GM18517 (cell line): ENCODE results near the gene CKMT2.
"Not testable (repeated sequence)": the region's sequence is repeated elsewhere in the genome, so short reads cannot be mapped to it uniquely, and the experiment has no call there.

Source experiments
- ATAC-seq: cut with Tn5 transposase; IDR thresholded peaks from one replicate; pipeline ENCODE4 v1.9.1; 2021; ENCODE audit warnings: mild to moderate bottlenecking, moderate library complexity; ENCODE audit not compliant: unreplicated experiment

CKMT2 gene

DNA sequence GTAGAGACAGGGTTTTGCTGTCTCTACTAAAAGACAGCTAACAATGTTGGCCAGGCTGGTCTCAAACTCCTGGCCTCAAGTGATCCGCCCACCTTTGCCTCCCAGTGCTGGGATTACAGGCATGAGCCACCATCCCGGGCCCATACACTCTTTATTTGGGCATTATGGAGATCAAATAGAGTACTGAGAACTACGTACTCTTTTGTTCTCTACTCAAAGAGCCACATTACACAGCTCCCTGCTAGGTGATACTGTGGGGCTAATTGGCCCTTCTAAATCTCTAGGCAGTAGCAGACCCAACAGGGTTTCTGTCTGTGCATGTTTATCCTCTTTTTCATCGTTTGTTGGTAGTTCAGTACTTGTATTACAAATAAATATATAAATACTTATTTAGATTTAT, 16.1 kb downstream of the CKMT2 start:
- no peak for ATAC-seq

DNA sequence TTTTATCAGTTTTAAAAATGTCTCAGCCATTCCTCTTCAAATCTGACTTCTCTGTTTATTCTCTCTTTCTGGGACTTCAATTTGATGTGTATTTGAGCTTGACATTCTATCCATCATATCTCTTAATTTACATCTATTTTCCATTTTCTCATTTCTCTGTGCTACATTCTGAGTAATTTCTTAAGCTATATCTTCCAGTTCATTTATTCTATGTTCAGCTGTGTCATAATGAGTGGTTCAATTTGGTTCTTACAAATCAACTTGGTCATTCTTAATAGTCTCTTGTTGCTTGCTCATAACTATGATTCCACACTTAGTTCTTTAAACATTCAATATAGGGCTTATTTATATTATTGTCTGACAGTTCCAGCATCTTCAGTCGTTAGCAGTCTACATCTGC, 16.9 kb downstream of the CKMT2 start:
- no peak for ATAC-seq

DNA sequence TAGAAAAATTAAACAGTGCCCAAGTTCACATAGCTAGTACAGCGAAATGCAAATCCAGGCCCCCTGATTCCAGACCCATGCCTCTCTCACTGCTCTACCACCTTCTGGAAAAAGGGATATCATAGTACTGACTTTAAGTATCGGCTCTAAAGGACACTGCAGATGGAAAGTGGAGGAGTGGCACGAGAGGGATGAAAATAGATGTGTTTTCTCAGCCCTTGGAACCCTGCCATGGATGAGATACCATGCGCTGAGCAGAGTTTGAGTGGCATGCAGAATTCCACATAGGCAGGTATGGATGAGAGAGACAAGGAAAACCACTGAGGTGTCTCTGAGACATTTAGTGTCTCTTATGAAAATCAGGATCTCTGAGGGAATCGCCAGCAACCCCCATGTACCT, 18.8 kb downstream of the CKMT2 start:
- no peak for ATAC-seq

DNA sequence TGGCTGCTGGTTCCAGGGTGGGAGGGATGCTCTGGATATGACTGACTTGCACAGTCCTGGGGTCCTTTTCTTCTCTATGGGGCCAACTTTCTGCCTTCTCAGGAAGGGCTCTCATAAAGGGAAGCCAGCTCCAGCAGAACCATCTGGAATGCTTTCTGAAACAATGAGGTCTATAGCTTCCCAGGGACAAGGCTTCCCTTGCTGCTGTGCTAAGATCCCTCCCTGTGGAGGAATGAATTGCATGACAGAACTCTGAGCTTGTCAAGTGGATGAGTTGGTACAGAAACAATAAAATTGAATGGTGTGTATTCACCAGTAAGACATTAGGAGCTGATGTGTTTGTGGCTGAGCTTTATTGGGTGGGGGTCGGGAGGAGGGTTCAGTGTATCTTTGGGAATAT, 19.8 kb downstream of the CKMT2 start:
- no peak for ATAC-seq

DNA sequence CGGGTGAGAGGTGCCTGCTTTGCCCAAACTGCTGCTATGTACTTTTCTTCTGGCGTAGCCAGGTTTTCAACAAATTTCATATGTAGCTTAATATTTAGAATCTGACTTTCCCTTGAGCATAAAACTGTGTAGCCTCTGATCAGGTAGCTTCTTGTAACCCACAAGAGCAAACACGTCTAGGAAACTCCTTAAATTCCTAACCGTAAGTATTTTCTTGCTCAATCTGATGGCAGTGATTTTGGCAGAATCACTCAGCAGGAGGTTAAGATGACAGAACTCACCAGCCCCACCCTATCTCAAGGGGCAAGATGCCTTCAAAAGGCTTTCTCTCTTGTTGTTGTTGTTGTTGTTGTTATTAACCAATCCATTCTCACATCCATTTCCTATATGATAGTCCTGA, 20.8 kb downstream of the CKMT2 start:
- no peak for ATAC-seq

DNA sequence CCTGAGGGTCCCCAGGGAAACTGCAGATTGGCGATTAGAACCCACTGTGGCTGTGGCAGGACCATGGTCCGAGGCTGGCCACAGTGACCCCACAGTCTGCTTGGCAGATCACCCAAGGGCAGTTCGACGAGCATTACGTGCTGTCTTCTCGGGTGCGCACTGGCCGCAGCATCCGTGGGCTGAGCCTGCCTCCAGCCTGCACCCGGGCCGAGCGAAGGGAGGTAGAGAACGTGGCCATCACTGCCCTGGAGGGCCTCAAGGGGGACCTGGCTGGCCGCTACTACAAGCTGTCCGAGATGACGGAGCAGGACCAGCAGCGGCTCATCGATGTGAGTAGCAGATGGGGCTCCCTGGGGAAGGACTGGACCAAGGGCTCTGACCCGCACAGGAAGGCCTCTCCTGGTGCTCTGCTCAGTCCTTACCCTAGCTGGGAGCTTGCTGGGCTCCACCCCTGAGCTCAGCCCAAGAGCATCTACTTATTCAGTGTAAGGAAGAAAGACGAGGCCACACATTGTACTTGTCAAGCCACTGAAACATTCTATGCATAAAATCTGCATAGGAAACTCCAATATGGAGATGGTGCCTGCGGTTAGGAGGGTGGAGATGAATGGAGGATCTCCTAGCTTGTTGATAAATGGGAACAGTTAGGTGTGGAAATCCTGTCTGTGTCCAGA, 21.9 kb downstream of the CKMT2 start:
- no peak for ATAC-seq

DNA sequence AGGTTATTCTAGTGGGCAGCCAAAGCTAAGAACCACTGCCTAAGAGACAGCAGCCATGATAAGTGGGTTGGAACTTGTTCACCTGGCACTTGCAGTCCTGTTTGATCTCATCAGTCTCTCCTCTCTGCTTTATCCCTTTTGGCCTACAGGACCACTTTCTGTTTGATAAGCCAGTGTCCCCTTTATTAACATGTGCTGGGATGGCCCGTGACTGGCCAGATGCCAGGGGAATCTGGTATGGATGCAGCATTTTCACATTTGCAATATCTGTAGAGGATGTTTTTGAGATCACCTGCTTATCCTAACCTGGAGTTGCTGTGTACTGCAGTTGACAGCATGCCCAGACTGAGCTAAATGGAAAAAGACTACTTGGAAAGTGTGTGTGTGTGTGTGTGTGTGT, 23.6 kb downstream of the CKMT2 start:
- ATAC-seq = no peak

DNA sequence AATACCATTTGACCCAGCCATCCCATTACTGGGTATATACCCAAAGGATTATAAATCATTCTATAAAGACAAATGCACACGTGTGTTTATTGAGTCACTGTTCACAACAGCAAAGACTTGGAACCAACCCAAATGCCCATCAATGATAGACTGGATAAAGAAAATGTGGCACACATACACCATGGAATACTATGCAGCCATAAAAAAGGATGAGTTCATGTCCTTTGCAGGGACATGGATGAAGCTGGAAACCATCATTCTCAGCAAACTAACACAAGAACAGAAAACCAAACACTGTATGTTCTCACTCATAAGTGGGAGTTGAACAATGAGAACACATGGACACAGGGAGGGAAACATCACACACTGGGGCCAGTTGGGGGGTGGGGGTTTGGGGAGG, 29.7 kb downstream of the CKMT2 start:
- not testable (repeated sequence) for ATAC-seq

DNA sequence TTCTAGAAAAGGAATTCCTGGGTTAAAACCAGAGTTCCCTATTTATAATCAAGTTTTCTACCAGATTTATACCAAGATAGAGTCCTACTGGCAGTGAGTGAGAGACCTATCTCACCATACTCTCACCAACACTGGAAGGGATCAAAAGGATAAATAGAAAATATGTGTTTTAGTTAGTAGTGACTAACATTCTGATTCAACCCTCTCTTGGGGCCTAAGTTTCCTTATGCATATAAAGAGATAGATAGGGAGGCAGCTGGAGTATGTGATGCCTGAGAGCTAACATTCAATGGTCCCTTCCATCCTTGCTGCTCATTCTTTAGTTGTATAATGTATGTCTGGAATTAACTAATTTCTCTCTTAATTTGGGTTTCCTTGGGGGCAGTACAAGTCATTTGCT, 32.0 kb downstream of the CKMT2 start:
- no peak for ATAC-seq

DNA sequence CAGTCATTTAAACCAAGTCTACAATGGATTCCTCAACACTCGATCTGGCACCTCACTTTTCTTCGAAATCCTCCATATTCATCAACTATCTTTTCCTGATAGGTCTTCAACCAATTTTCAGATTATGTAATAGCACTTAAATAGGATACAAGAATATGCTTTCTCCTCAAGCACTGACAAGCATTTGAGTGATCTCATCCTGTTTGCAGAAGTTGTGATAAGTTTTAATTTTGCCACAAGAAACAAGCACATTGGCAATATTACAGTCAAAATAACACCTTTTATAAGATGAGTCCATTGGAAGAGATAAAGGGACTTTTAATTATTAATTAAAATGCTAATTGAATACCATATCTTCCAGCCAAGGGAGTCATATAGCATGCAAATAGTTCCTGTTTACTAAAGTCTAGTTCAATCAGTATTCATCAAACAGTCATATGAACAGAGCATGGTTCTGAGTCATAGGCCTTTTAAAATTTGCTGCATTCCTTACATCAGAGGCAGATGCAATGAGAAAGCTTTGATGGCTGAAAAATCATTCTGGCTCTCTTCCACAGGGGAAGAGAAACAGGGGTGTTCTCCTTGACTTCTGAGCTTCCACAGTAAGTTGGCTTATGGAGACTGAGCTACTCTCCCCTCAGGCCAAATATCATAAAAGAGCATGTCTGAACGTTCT, 35.5 kb downstream of the CKMT2 start:
- no peak for ATAC-seq

DNA sequence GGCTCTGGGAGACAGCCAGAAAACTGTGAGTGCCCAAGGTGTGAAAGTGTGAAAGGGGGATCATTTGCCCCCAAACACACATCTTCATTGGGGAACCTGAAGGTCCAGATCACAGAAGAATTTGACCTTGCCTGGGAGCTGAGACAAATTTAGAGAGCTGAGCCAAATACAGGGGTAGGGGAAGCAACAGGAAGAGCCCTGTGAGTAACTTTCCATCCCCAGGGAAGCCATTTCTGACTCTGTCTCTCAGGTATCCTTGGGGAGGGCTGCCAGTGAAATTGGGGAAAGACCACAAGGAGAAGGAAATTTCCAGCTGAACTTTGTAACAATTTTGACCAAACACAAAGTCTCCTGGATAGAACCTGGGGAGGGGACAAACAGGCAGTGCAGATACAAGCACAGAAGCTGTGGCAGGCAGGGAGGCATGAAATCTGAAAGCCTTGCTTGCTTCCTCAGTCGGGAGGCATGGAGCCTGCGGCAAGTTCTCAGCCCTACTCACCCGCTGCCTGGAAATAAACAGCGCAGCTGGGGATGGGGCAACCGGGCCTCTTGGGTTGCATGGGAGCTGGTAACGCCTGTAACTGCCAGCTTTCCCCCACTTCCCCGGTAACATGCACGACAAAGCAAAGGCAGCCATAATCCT, 36.8 kb downstream of the CKMT2 start:
- no peak for ATAC-seq

DNA sequence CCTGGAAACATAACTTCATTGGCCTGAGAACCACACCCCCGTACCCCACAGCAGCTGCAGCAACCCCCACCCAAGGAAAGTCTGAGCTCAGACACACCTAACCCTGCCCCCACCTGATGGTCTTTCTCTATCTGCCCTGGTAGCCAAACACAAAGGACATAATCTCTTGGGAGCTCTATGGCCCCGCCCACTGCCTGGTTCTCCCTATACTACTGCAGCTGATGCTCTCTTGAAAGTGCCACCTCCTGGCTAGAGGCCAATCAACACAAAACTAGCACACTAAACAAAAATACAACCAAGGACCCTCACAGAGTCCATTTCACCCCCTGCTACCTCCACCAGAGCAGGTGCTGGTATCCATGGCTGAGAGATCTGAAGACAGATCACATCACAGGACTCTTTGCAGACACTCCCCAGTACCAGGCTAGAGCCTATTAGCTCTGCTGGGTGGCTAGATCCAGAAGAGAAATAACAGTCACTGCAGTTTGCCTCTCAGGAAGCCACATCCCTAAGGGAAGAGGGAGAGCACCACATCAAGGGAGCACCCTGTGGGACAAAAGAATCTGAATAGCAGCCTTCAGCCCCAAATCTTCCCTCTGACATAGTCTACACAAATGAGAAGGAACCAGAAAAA, 37.4 kb downstream of the CKMT2 start:
- ATAC-seq = not testable (repeated sequence)

DNA sequence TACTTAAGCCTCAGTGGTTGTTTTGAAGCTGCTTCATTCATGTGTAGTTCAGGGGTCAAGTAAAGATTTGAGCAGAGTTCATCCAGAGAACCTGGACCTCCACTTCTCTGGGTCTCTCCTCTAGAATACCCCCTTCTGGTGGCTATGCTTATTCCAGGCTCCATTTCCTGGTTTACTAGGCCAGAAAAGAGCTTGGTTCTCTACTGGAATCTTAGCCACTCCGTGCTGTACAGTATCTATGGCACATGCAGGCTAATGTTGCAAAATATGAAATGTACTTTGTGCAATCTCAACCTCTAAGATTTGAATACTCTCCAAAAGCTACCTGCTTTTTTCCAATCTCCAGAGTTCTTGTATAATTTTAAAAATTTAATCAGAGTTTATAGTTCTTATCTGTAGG, 50.9 kb downstream of the CKMT2 start:
- no peak for ATAC-seq

DNA sequence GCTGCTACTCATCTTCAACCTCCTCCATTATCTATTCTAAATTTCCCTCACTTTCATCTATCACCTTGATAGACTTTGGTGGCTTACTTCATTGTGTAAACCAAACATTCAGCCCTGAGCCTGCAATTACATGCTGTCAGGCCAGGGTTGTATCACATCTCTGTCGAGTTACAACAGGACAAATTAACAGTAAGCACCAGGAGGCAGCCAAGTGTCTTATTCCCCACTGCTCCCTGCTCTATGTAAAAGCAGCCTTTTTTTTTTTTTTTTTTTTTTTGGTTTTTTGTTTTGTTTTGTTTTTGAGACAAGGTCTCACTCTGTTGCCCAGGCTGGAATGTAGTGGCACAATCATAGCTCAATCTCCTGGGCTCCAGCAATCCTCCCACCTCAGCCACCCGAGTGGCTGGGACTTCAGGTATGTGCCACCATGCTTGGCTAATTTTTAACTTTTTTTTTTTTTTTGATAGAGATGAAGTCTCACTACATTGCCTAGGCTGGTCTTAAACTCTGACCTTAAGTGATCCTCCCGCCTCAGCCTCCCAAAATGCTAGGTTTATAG, 53.0 kb downstream of the CKMT2 start:
- no peak for ATAC-seq

DNA sequence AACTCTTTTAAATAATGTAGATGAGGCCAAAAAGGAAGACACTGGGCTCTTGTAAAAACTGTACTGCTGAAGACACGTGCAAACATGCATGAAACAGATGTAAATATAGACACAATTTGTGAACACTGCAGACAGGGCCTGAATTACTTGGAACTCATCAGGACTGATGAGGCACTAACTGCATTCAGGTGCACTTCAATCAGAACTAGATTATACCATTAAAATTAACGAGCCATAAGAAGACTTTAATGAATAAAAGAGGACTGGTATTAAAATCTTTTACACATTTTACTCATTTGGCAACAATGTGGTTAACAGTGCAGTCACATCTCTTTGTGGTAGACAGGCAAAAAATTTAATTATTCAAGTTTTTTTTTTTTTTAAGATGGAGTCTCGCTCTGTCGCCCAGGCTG, 54.9 kb downstream of the CKMT2 start:
- no peak for ATAC-seq

DNA sequence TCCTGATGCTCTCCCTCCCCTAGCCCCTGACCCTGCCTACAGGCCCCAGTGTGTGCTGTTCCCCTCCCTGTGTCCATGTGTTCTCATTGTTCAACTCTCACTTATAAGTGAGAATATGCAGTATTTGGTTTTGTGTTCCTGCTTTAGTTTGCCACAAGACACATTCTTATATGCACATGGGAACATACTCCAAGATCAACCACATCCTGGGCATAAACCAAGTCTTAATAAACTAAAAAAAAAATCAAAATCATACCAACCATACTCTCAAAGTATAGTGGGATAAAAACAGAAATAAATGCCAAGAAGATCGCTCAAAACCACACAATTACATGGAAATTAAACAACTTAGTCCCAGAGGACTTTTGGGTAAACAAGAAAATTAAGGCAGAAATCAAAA, 57.0 kb downstream of the CKMT2 start:
- ATAC-seq = no peak

DNA sequence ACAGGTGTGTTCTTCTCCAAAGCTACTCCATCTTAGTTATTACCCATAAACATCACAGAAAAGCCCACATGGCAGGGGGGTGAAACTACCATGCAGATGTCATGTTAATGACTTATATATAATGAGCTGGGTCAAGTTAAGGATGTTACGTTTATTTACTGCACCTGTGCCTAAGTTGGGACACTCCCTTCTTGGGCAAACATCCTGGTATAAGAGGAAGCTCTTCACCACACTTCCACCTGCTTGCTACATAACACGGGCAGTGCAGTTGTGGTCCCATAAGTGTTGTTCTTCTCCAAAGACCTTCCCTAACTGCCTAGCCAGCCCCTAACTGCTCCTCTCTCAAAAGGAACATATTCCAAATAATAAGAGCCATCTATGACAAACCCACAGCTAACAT, 59.0 kb downstream of the CKMT2 start:
- ATAC-seq = no peak

DNA sequence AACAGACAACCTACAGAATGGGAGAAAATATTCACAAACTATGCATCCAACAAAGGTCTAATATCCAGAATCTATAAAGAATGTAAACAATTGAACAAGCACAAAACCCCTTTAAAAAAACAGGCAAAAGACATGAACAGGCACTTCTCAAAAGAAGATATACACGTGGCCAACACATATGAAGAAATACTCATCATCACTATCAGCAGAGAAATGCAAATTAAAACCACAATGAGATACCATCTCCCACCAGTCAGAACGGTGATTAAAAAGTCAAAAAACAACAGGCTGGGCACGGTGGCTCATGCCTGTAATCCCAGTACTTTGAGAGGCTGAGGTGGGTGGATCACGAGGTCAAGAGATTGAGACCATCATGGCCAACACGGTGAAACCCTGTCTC, 60.9 kb downstream of the CKMT2 start:
- ATAC-seq = not testable (repeated sequence)

DNA sequence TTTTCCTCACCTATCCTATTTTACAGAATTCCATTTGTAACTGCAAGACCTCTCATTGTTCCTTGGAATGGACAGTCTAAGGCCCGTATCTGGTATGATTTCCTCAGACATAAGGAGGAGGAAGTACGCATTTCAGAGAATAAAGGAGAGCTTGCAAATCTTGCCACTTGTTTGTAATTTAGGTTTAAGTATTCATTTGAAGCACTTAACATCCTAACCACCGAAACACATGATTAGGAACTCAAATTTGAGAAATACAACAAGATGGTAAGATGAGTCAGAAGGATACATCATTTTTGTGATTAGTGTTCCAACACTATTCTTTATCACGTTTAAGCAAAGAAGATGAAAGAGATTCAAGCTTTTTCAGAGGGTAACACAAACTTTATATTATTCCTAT, 64.4 kb downstream of the CKMT2 start:
- no peak for ATAC-seq

DNA sequence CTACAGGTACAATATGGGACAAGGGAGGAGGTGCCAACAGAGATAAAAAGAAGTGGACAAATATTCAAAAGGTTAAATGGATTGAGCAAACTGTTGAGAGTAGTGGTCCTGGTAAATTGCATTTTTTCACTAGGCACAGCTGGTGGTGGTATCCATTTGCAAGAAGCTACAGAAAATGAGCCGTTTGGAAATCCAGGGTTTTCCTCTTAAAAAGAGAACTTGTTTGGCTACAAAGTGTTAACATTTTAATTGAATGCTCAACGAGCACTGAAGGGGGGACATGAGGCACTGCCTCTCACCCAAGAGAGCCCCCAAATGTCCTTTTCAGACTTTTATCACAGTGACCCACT, 67.8 kb downstream of the CKMT2 start:
- ATAC-seq = no peak

DNA sequence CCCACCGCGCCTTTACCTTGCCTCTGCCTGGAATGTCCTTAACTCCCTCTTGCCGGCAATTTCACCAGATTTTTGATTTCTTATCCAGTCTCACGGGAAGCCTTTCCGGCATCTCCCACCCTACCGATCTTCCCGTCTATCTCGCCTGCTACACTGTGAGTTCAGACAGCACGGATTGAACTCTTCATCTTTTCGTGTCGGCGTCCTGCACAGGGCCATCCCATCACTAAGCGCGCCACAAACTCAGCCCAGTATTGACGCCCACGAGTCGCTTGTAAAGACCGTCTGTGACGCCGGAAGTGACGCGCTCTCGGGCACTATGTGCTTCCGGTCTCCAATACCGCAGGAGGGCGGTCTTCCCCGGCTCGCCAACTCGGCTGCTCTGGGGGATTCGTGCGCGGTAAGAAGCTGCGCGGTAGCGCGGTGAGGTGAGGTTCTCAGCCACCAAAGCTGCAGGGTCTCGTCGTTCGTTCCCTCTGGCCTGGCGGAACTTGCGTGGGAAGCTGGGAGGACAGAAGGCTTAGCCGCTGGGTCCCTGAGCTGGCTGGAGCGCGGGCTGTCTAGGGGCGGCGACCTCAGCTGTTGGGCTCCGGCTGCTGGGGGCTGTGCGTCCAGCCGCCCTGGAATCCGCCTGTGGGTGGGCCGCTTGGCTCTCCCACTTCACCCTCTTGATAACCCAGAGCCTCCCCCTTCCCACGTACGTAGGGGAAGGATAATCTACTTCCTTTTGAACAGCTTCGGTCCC, 68.3 kb downstream of the CKMT2 start, which contains the start of gene ZCCHC9:
Gene ZCCHC9, plus strand, starts transcription at position 317 of the 745 bp plus-strand sequence. CDS start 3,171 bp downstream, outside the sequence.
- ATAC-seq = peak; percentile 92
